Lower lobe of right lung (tissue), 2 donors: Measurements from ENCODE around the gene TMEM158. TPM values are rescaled to one million over a fixed set of nuclear protein-coding genes. Genes with fewer than 3 reads are reported as not detected.

Experiments used
- ATAC-seq, 2 donors: fragments of 200-7000 bp; cut with Tn5 transposase; one replicate each; pipeline ENCODE4 v1.9.1; 2020 to 2022; ENCODE audit warnings: mild to moderate bottlenecking in 2 of 2, moderate library complexity in 2 of 2
- DNase-seq: peaks from one replicate; pipeline ENCODE4 v3.0.0-alpha.2; 2020
- H3K27ac ChIP-seq: fragments of 200-600 bp; one replicate; pipeline ENCODE4 v1.8.0; 2022
- H3K27me3 ChIP-seq: fragments of 200-600 bp; one replicate; pipeline ENCODE4 v1.8.0; 2022; ENCODE audit warnings: low read depth
- H3K36me3 ChIP-seq: fragments of 200-600 bp; one replicate; pipeline ENCODE4 v1.8.0; 2022; ENCODE audit warnings: mild to moderate bottlenecking
- H3K4me1 ChIP-seq: fragments of 200-600 bp; one replicate; pipeline ENCODE4 v1.8.0; 2022
- H3K4me3 ChIP-seq: fragments of 200-600 bp; one replicate; pipeline ENCODE4 v1.8.0; 2022; ENCODE audit warnings: mild to moderate bottlenecking
- H3K9me3 ChIP-seq: fragments of 200-600 bp; one replicate; pipeline ENCODE4 v1.8.0; 2022
- intact Hi-C: fragments of 100-400 bp; cut with DNase I; formaldehyde crosslinking; loops from one replicate; pipeline ENCODE4 v1.11.0; 2022
- total RNA-seq: library from RNA; stranded (reverse); fragmentation: NEBNext Ultra II Directional; extraction: Animal tissue kit (Norgen Biotek cat#: 25700); gene quantifications from one replicate; pipeline ENCODE4 v1.2.1, GENCODE V29; 2021
- TF ChIP-seq, protein P1 (sequence below): fragments of 200-600 bp; IDR thresholded peaks from one replicate; pipeline ENCODE4 v1.8.0; 2022; ENCODE audit warnings: antibody characterized with exemption, mild to moderate bottlenecking
- donor health status: DM: no; HTN: yes; CAD: no; lungs with severe emphysema.

The TMEM158 gene
- total RNA-seq, 1 donor from 2014 or later = 0.80 TPM

- Histone ChIP-seq H3K27me3 (peaks cover 24% of the 10 kb centered on the region), H3K9me3 (no peaks in the 10 kb centered on the region), H3K27ac (no peak overlapping the region), H3K4me3 (no peak overlapping the region), H3K4me1 (no peaks in the 10 kb centered on the region), H3K36me3 (no peaks in the 10 kb centered on the region)
- intact Hi-C loops = no loop called here
- ATAC-seq (no peak), DNase-seq (no peak)
- TF ChIP-seq, protein P1, sequence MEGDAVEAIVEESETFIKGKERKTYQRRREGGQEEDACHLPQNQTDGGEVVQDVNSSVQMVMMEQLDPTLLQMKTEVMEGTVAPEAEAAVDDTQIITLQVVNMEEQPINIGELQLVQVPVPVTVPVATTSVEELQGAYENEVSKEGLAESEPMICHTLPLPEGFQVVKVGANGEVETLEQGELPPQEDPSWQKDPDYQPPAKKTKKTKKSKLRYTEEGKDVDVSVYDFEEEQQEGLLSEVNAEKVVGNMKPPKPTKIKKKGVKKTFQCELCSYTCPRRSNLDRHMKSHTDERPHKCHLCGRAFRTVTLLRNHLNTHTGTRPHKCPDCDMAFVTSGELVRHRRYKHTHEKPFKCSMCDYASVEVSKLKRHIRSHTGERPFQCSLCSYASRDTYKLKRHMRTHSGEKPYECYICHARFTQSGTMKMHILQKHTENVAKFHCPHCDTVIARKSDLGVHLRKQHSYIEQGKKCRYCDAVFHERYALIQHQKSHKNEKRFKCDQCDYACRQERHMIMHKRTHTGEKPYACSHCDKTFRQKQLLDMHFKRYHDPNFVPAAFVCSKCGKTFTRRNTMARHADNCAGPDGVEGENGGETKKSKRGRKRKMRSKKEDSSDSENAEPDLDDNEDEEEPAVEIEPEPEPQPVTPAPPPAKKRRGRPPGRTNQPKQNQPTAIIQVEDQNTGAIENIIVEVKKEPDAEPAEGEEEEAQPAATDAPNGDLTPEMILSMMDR = no peak
Measured at GRCh38 chr3:45232521-45232920, 6.4 kb upstream of the TMEM158 start.

GRCh38 chr3:45227946-45228345 lies 1.9 kb upstream of the TMEM158 start:
- intact Hi-C loops = no loop called here
- Histone ChIP-seq H3K4me3 (no peak overlapping the region), H3K27ac (no peak overlapping the region), H3K27me3 (peaks cover 45% of the 10 kb centered on the region), H3K9me3 (no peaks in the 10 kb centered on the region), H3K4me1 (peaks cover 8% of the 10 kb centered on the region), H3K36me3 (no peaks in the 10 kb centered on the region)
- ATAC-seq (no peak), DNase-seq (no peak)
- TF ChIP-seq, protein P1 = no peak

- Histone ChIP-seq H3K9me3 (no peaks in the 10 kb centered on the region), H3K36me3 (no peaks in the 10 kb centered on the region), H3K4me3 (no peak overlapping the region), H3K27me3 (peaks cover 50% of the 10 kb centered on the region), H3K4me1 (peaks cover 8% of the 10 kb centered on the region), H3K27ac (no peak overlapping the region)
- DNase-seq (no peak), ATAC-seq (no peak)
- intact Hi-C loops = no loop called here
- TF ChIP-seq, protein P1 = no peak
Measured at GRCh38 chr3:45227071-45227820, 1.2 kb upstream of the TMEM158 start.

- DNase-seq (peak; percentile 55), ATAC-seq (no peak)
- TF ChIP-seq, protein P1 = no peak
- intact Hi-C loops = no loop called here
- H3K27ac ChIP-seq = no peak overlapping the region
- no peaks in the 10 kb centered on the region for H3K9me3 ChIP-seq
- H3K4me3 ChIP-seq = peak overlapping the region; percentile 54
- peaks cover 8% of the 10 kb centered on the region for H3K4me1 ChIP-seq
- no peaks in the 10 kb centered on the region for H3K36me3 ChIP-seq
- peaks cover 38% of the 10 kb centered on the region for H3K27me3 ChIP-seq
Measured at GRCh38 chr3:45225465-45226205, 452 bp downstream of the TMEM158 start.

- Histone ChIP-seq H3K4me3 (peak overlapping the region; percentile 54), H3K36me3 (no peaks in the 10 kb centered on the region), H3K4me1 (peaks cover 8% of the 10 kb centered on the region), H3K9me3 (no peaks in the 10 kb centered on the region), H3K27ac (no peak overlapping the region), H3K27me3 (peaks cover 38% of the 10 kb centered on the region)
- intact Hi-C loops = no loop called here
- DNase-seq (peak; percentile 87), ATAC-seq (peak; percentile 86 to 90)
- TF ChIP-seq, protein P1 = peak; percentile 52
Measured at GRCh38 chr3:45224824-45225464, 1.1 kb downstream of the TMEM158 start.
